GM10266 (cell line): ENCODE data around the gene PIBF1.

Experiments
- DNase-seq: peaks from one replicate; pipeline ENCODE4 v3.0.0; 2012; ENCODE audit errors: extremely low spot score
- TF ChIP-seq, protein P1 (sequence below): IDR thresholded peaks from 2 replicates; pipeline ENCODE4 v1.5.1; 2012; ENCODE audit warnings: mild to moderate bottlenecking, low read depth; ENCODE audit not compliant: control insufficient read depth, insufficient read depth; ENCODE audit errors: missing control alignments

Gene PIBF1, protein sequence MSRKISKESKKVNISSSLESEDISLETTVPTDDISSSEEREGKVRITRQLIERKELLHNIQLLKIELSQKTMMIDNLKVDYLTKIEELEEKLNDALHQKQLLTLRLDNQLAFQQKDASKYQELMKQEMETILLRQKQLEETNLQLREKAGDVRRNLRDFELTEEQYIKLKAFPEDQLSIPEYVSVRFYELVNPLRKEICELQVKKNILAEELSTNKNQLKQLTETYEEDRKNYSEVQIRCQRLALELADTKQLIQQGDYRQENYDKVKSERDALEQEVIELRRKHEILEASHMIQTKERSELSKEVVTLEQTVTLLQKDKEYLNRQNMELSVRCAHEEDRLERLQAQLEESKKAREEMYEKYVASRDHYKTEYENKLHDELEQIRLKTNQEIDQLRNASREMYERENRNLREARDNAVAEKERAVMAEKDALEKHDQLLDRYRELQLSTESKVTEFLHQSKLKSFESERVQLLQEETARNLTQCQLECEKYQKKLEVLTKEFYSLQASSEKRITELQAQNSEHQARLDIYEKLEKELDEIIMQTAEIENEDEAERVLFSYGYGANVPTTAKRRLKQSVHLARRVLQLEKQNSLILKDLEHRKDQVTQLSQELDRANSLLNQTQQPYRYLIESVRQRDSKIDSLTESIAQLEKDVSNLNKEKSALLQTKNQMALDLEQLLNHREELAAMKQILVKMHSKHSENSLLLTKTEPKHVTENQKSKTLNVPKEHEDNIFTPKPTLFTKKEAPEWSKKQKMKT

DNA sequence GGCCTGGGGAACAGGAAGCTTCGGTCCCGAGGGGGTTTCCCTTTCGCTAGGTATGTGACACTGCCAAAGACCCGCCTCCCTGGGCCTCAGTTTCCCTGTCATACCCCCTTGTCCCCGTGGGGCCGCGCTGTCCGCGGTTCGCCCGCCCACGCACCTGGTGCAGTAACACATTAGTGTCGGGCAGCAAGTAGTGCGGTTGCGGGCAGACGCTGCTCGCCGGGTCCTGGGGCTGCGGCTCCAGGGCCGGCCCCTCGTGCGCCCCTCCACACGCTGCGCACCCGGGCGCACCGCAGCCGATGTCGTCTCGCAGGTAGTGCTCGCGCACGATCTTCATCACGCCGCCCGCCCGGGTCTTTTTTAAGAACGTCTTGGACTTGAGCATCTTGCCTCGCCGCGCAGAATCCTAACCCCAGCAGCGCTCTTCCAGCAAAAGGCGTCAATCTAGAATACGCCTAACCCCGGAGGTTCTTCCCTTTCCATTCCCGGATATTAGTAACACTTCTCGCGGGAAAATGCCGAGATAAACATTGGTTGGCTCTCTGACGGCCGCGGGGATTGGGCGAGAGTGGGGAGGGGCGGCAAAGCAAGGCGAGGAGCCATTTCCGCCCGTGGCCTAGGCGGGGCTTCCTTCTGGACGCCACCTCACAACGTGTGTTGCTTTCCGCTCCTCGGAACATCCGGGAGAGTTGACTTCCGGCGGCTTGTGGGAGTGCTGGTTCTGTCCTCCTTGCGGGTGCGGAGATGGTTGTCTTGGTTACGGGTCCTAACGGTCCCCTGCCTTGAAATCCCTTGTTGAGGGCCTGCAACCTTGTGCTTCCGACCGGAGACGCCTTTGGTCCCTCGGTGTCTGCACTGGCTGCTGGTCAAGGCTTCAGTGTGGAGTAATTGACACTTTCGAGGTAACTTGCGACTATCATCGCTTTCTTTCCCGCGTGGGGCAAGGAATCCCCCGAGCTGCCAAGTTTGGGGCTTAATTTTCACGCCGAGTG, at the start of gene PIBF1, which contains the start of gene DIS3:
PIBF1 (plus strand) TSS at position 683 of the 989 bp plus-strand sequence. CDS start 1,337 bp downstream, outside the sequence.
DIS3 (minus strand) TSS at position 450 of the 989 bp plus-strand sequence; CDS start at position 382, 68 bp downstream.
- peak; percentile 92 for DNase-seq
- TF ChIP-seq, protein P1, sequence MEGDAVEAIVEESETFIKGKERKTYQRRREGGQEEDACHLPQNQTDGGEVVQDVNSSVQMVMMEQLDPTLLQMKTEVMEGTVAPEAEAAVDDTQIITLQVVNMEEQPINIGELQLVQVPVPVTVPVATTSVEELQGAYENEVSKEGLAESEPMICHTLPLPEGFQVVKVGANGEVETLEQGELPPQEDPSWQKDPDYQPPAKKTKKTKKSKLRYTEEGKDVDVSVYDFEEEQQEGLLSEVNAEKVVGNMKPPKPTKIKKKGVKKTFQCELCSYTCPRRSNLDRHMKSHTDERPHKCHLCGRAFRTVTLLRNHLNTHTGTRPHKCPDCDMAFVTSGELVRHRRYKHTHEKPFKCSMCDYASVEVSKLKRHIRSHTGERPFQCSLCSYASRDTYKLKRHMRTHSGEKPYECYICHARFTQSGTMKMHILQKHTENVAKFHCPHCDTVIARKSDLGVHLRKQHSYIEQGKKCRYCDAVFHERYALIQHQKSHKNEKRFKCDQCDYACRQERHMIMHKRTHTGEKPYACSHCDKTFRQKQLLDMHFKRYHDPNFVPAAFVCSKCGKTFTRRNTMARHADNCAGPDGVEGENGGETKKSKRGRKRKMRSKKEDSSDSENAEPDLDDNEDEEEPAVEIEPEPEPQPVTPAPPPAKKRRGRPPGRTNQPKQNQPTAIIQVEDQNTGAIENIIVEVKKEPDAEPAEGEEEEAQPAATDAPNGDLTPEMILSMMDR = peak; percentile 27

DNA sequence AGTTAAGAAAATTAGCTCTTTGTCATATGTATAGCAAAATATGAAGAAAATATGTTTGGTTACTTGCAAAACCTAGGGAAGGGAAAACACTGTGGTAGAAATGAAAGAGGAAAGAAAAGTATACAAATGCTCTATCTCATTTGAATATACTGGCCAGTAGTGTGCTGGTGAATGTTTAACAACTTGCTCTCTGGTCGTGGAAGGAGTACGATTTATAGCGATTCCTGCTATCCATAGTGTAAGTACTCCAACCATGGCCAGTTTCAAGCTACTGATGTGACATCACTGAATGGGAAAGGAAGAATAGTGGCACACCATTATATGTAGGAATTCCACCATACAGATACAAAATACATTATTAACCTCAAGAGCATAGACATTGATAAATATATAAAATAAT, 44.9 kb upstream of the PIBF1 start:
- DNase-seq = no peak
- TF ChIP-seq, protein P1 = no peak

DNA sequence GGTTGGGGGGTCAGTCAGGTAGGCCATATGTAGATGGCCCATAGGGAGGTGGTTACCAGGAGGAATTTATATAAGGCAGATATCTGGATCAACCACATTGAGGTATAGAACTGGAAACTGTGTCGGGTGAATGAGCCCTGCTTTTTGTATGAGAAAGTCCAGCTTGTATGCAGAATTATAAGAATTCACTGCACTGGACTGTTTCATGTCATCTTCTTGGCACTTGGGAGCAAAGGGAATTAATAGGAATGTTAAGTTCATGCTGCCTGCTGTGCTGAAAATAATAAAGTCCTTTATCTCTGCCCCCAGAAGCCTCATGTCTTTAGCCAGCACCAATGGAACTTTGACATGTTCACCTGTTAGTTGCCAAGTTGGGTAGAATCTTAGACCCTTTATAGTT, 41.9 kb upstream of the PIBF1 start:
- no peak for DNase-seq

DNA sequence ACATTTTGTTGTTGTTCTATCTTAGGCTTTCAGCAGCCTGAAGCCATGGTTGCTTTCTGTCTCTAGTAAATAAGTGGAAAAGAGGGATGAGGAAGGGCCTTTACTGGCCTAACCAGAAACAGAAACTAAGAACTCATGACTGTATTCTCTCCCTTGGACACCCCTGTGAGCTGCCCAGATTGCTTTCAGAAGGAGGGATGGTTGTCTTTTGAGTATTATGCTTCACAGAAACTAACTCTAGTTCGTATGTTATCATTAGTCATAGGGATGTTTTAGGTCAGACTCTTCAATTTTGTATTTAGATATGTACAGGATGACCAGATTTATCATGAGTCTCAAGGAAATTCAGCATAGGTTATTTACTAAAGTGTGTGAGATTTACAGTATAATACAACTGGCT, 36.7 kb upstream of the PIBF1 start:
- no peak for DNase-seq
- TF ChIP-seq, protein P1 = no peak

More for the DNA sequence above, 41.9 kb upstream of the PIBF1 start:
- TF ChIP-seq, protein P1 = no peak

DNA sequence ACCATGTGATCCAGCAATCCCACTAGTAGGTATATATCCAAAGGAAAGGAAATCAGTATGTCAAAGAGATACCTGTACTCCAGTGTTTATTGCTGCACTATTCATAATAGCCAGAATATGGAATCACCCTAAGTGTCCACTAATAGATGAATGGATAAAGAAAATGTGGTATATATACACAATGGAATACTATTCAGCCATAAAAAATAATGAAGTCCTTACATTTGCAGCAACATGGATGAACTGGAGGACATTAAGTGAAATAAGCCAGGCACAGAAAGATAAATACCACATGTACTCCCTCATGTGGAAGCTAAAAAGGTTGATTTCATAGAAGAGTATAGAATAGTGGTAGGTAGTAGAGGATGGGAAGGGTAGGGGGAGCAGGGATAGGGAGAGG, 30.7 kb upstream of the PIBF1 start:
- no peak for DNase-seq
- TF ChIP-seq, protein P1 = no peak

DNA sequence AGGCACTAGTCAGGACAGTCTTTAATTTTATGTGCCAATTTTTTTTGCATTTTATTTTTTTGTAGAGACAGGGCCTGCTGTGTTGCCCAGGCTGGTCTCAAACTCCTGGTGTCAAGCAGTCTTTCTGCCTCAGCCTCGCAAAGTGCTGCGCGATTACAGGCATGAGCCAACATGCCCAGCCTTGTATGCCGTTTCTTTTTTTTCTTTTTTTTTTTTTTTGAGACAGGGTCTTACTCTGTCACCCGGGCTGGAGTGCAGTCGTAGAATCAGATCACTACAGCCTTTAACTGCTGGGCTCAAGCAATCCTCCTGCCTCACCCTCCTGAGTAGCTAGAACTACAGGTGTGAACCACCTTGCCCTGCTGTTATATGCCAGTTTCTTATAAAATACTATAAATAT, 27.8 kb upstream of the PIBF1 start:
- TF ChIP-seq, protein P1 = no peak
- no peak for DNase-seq
